Stimulated activated CD4-positive, alpha-beta T cell treated with anti-CD3 and anti-CD28 coated beads, Interleukin-1b, Interleukin-23, amount 100 ng/mL, for 48 hours (primary cell): Measurements from ENCODE around the gene GULP1.
"Not testable (repeated sequence)": the region's sequence is repeated elsewhere in the genome, so short reads cannot be mapped to it uniquely, and the experiment has no call there.

Experiments
- DNase-seq: peaks from one replicate; pipeline ENCODE4 v3.0.0-alpha.2; 2020

The GULP1 gene

GRCh38 chr2:188569431-188570165 is 277.9 kb downstream of the GULP1 start:
- no peak for DNase-seq

GRCh38 chr2:188570370-188570769 is 278.7 kb downstream of the GULP1 start:
- no peak for DNase-seq

GRCh38 chr2:188571543-188572303 is 280.0 kb downstream of the GULP1 start:
- DNase-seq: no peak

GRCh38 chr2:188572592-188572991 is 280.9 kb downstream of the GULP1 start:
- no peak for DNase-seq

GRCh38 chr2:188573453-188573852 is 281.8 kb downstream of the GULP1 start:
- DNase-seq: no peak

GRCh38 chr2:188576006-188576405 is 284.3 kb downstream of the GULP1 start:
- no peak for DNase-seq

GRCh38 chr2:188576651-188577050 is 285.0 kb downstream of the GULP1 start:
- DNase-seq: no peak

- no peak for DNase-seq
These were observed 285.6 kb downstream of the GULP1 start for GRCh38 chr2:188577231-188577630.

GRCh38 chr2:188580738-188581137 is 289.1 kb downstream of the GULP1 start:
- DNase-seq: no peak

GRCh38 chr2:188582211-188582610 is 290.5 kb downstream of the GULP1 start:
- DNase-seq: no peak

- DNase-seq: no peak
These were observed 296.6 kb downstream of the GULP1 start for GRCh38 chr2:188588235-188588634.

GRCh38 chr2:188596054-188596453 is 304.4 kb downstream of the GULP1 start:
- DNase-seq: no peak

- no peak for DNase-seq
These were observed 306.9 kb downstream of the GULP1 start for GRCh38 chr2:188598551-188598950.

- no peak for DNase-seq
These were observed 307.5 kb downstream of the GULP1 start for GRCh38 chr2:188599140-188599539.

- no peak for DNase-seq
These were observed 309.0 kb downstream of the GULP1 start for GRCh38 chr2:188600536-188601210.

- no peak for DNase-seq
These were observed 309.7 kb downstream of the GULP1 start for GRCh38 chr2:188601391-188601790.

- DNase-seq: no peak
These were observed 310.3 kb downstream of the GULP1 start for GRCh38 chr2:188601927-188602326.

- no peak for DNase-seq
These were observed 312.9 kb downstream of the GULP1 start for GRCh38 chr2:188604579-188604978.

GRCh38 chr2:188605609-188606584 is 314.2 kb downstream of the GULP1 start:
- DNase-seq: not testable (repeated sequence)

- not testable (repeated sequence) for DNase-seq
These were observed 314.9 kb downstream of the GULP1 start for GRCh38 chr2:188606596-188606995.

GRCh38 chr2:188607501-188607900 is 315.8 kb downstream of the GULP1 start:
- no peak for DNase-seq

- DNase-seq: no peak
These were observed 317.8 kb downstream of the GULP1 start for GRCh38 chr2:188609321-188610049.
